HEK293 (cell line): ENCODE data around the gene ARHGEF4.
A peak's percentile ranks its signal among the peaks of the same experiment; 100 is the strongest.

Experiments used
- GLIS2 ChIP-seq: fragments of 450-650 bp; formaldehyde crosslinking; IDR thresholded peaks from 2 replicates; pipeline ENCODE4 v1.5.1; 2016; ENCODE audit warnings: missing biosample characterization, missing genetic modification characterization
- KLF10 ChIP-seq: fragments of 450-650 bp; IDR thresholded peaks from 2 replicates; pipeline ENCODE4 v1.5.1; 2018; ENCODE audit warnings: missing biosample characterization, mild to moderate bottlenecking, missing genetic modification characterization
- RBAK ChIP-seq: fragments of 450-650 bp; formaldehyde crosslinking; IDR thresholded peaks from 2 replicates; pipeline ENCODE4 v1.5.1; 2016; ENCODE audit warnings: missing biosample characterization, missing genetic modification characterization
- ZBTB1 ChIP-seq: fragments of 450-650 bp; formaldehyde crosslinking; IDR thresholded peaks from 2 replicates; pipeline ENCODE4 v1.5.1; 2016; ENCODE audit warnings: missing biosample characterization, missing genetic modification characterization
- ZBTB48 ChIP-seq: fragments of 450-650 bp; formaldehyde crosslinking; IDR thresholded peaks from 2 replicates; pipeline ENCODE4 v1.5.1; 2016; ENCODE audit warnings: missing biosample characterization, missing genetic modification characterization
- ZBTB8A ChIP-seq: fragments of 450-650 bp; formaldehyde crosslinking; IDR thresholded peaks from 2 replicates; pipeline ENCODE4 v1.5.1; 2016; ENCODE audit warnings: missing biosample characterization, missing genetic modification characterization
- ZFP69B ChIP-seq: fragments of 450-650 bp; formaldehyde crosslinking; IDR thresholded peaks from 2 replicates; pipeline ENCODE4 v1.5.1; 2016; ENCODE audit warnings: missing biosample characterization, missing genetic modification characterization
- ZNF114 ChIP-seq: fragments of 450-650 bp; formaldehyde crosslinking; IDR thresholded peaks from 2 replicates; pipeline ENCODE4 v1.5.0; 2017; ENCODE audit warnings: missing biosample characterization, missing genetic modification characterization
- ZNF221 ChIP-seq: fragments of 450-650 bp; formaldehyde crosslinking; IDR thresholded peaks from 2 replicates; pipeline ENCODE4 v1.5.1; 2017; ENCODE audit warnings: missing biosample characterization, missing genetic modification characterization, borderline replicate concordance
- ZNF239 ChIP-seq: fragments of 450-650 bp; formaldehyde crosslinking; IDR thresholded peaks from 2 replicates; pipeline ENCODE4 v1.5.1; 2016; ENCODE audit warnings: missing biosample characterization, missing genetic modification characterization
- ZNF341 ChIP-seq: fragments of 450-650 bp; formaldehyde crosslinking; IDR thresholded peaks from 2 replicates; pipeline ENCODE4; 2016; ENCODE audit warnings: low read depth, missing biosample characterization, missing genetic modification characterization
- ZNF426 ChIP-seq: fragments of 450-650 bp; formaldehyde crosslinking; IDR thresholded peaks from 2 replicates; pipeline ENCODE4 v1.5.1; 2017; ENCODE audit warnings: missing biosample characterization, missing genetic modification characterization, mild to moderate bottlenecking, inconsistent platforms, moderate library complexity
- ZNF48 ChIP-seq: fragments of 450-650 bp; formaldehyde crosslinking; IDR thresholded peaks from 2 replicates; pipeline ENCODE4 v1.5.1; 2016; ENCODE audit warnings: missing biosample characterization, missing genetic modification characterization
- ZNF501 ChIP-seq: fragments of 450-650 bp; formaldehyde crosslinking; IDR thresholded peaks from 2 replicates; pipeline ENCODE4 v1.5.1; 2016; ENCODE audit warnings: missing biosample characterization, missing genetic modification characterization
- ZNF560 ChIP-seq: fragments of 450-650 bp; formaldehyde crosslinking; IDR thresholded peaks from 2 replicates; pipeline ENCODE4 v1.5.1; 2017; ENCODE audit warnings: missing biosample characterization, missing genetic modification characterization, borderline replicate concordance
- ZNF571 ChIP-seq: fragments of 450-650 bp; formaldehyde crosslinking; IDR thresholded peaks from 2 replicates; pipeline ENCODE4 v1.5.0; 2017; ENCODE audit warnings: missing biosample characterization, missing genetic modification characterization
- ZNF600 ChIP-seq: fragments of 450-650 bp; formaldehyde crosslinking; IDR thresholded peaks from 2 replicates; pipeline ENCODE4 v1.5.1; 2016; ENCODE audit warnings: missing biosample characterization, missing genetic modification characterization
- ZNF610 ChIP-seq: fragments of 450-650 bp; formaldehyde crosslinking; IDR thresholded peaks from 2 replicates; pipeline ENCODE4 v1.5.1; 2016; ENCODE audit warnings: missing biosample characterization, missing genetic modification characterization, borderline replicate concordance
- ZNF623 ChIP-seq: fragments of 450-650 bp; formaldehyde crosslinking; IDR thresholded peaks from 2 replicates; pipeline ENCODE4 v1.5.1; 2016; ENCODE audit warnings: missing biosample characterization, missing genetic modification characterization
- ZNF654 ChIP-seq: fragments of 450-650 bp; formaldehyde crosslinking; IDR thresholded peaks from 2 replicates; pipeline ENCODE4 v1.5.1; 2016; ENCODE audit warnings: low read depth, missing biosample characterization, missing genetic modification characterization
- ZNF664 ChIP-seq: fragments of 450-650 bp; formaldehyde crosslinking; IDR thresholded peaks from 2 replicates; pipeline ENCODE4 v1.5.1; 2016; ENCODE audit warnings: missing biosample characterization, missing genetic modification characterization
- ZXDB ChIP-seq: fragments of 450-650 bp; formaldehyde crosslinking; IDR thresholded peaks from 2 replicates; pipeline ENCODE4 v1.5.1; 2016; ENCODE audit warnings: missing biosample characterization, missing genetic modification characterization
- TF ChIP-seq, protein P1 (sequence below): fragments of 450-650 bp; formaldehyde crosslinking; IDR thresholded peaks from 2 replicates; pipeline ENCODE4 v1.5.1; 2016; ENCODE audit warnings: missing biosample characterization, missing genetic modification characterization
- TF ChIP-seq, protein P2 (sequence below): fragments of 450-650 bp; formaldehyde crosslinking; IDR thresholded peaks from 2 replicates; pipeline ENCODE4 v1.5.1; 2017; ENCODE audit warnings: missing biosample characterization, missing genetic modification characterization
- TF ChIP-seq, protein P3 (sequence below): fragments of 450-650 bp; formaldehyde crosslinking; IDR thresholded peaks from 2 replicates; pipeline ENCODE4 v1.5.1; 2016; ENCODE audit warnings: missing biosample characterization, missing genetic modification characterization
- TF ChIP-seq, protein P4 (sequence below): fragments of 450-650 bp; formaldehyde crosslinking; IDR thresholded peaks from 2 replicates; pipeline ENCODE4 v1.5.1; 2016; ENCODE audit warnings: missing biosample characterization, missing genetic modification characterization
- TF ChIP-seq, protein P5 (sequence below): fragments of 450-650 bp; formaldehyde crosslinking; IDR thresholded peaks from 2 replicates; pipeline ENCODE4 v1.5.1; 2016; ENCODE audit warnings: missing biosample characterization, missing genetic modification characterization
- TF ChIP-seq, protein P6 (sequence below): fragments of 450-650 bp; formaldehyde crosslinking; IDR thresholded peaks from 2 replicates; pipeline ENCODE4 v1.5.1; 2017; ENCODE audit warnings: missing biosample characterization, missing genetic modification characterization
- TF ChIP-seq, protein P7 (sequence below): fragments of 450-650 bp; formaldehyde crosslinking; IDR thresholded peaks from 2 replicates; pipeline ENCODE4 v1.5.1; 2016; ENCODE audit warnings: missing biosample characterization, missing genetic modification characterization

ARHGEF4 gene

DNA sequence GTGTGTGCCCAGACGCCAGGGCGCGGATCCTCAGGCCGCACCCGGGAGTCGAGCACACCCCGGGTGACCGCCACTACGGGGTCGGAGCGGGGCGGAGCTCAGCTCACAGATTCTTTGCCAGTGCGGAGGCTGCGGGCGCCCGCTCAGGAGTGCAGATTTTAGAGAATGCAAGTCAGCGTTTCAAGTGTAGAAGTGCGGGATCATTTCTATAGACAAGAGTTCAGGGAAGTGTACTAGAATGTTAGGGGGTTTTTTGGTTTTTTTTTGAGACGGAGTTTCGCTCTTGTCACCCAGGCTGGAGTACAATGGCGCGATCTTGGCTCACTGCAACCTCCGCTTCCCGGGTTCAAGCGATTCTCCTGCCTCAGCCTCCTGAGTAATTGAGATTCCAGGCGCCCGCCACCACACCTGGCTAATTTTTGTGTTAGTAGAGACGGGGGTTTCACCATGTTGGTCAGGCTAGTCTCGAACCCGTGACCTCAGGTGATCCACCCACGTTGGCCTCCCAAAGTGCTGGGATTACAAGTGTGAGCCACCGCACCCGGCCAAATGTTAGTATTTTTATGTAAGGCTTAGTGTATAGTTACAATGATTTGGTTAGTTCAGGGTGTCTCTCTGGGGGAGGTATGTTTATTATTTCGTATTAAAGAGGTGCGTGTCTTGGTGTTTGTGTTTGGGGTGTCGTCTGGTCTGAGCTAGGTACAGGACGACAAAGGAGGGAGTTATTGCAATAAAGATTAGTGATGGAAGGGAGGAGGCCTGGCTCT lies 257.2 kb downstream of the ARHGEF4 start (continued):
- TF ChIP-seq, protein P1, sequence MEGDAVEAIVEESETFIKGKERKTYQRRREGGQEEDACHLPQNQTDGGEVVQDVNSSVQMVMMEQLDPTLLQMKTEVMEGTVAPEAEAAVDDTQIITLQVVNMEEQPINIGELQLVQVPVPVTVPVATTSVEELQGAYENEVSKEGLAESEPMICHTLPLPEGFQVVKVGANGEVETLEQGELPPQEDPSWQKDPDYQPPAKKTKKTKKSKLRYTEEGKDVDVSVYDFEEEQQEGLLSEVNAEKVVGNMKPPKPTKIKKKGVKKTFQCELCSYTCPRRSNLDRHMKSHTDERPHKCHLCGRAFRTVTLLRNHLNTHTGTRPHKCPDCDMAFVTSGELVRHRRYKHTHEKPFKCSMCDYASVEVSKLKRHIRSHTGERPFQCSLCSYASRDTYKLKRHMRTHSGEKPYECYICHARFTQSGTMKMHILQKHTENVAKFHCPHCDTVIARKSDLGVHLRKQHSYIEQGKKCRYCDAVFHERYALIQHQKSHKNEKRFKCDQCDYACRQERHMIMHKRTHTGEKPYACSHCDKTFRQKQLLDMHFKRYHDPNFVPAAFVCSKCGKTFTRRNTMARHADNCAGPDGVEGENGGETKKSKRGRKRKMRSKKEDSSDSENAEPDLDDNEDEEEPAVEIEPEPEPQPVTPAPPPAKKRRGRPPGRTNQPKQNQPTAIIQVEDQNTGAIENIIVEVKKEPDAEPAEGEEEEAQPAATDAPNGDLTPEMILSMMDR (tag by site-specific recombination), result no peak; the same call in 1 of the 2 replicates
- TF ChIP-seq, protein P2, sequence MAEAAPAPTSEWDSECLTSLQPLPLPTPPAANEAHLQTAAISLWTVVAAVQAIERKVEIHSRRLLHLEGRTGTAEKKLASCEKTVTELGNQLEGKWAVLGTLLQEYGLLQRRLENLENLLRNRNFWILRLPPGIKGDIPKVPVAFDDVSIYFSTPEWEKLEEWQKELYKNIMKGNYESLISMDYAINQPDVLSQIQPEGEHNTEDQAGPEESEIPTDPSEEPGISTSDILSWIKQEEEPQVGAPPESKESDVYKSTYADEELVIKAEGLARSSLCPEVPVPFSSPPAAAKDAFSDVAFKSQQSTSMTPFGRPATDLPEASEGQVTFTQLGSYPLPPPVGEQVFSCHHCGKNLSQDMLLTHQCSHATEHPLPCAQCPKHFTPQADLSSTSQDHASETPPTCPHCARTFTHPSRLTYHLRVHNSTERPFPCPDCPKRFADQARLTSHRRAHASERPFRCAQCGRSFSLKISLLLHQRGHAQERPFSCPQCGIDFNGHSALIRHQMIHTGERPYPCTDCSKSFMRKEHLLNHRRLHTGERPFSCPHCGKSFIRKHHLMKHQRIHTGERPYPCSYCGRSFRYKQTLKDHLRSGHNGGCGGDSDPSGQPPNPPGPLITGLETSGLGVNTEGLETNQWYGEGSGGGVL (tag by site-specific recombination), result no peak
- TF ChIP-seq ZNF341 (tag by site-specific recombination) (no peak), ZNF560 (no peak), ZNF114 (tag by site-specific recombination) (no peak), ZNF501 (tag by site-specific recombination) (no peak; the same call in 1 of the 2 replicates), ZFP69B (tag by site-specific recombination) (no peak), ZNF221 (tag by site-specific recombination) (no peak), KLF10 (tag by site-specific recombination) (no peak; the same call in 1 of the 2 replicates), ZNF239 (tag by site-specific recombination) (no peak), GLIS2 (tag by site-specific recombination) (peak; percentile 63), ZNF623 (tag by site-specific recombination) (no peak), ZNF654 (tag by site-specific recombination) (no peak), ZNF664 (tag by site-specific recombination) (no peak), ZXDB (tag by site-specific recombination) (peak; percentile 88), ZNF48 (tag by site-specific recombination) (no peak), ZNF571 (tag by site-specific recombination) (no peak), ZNF426 (no peak), ZNF610 (no peak), ZNF600 (tag by site-specific recombination) (no peak), RBAK (tag by site-specific recombination) (no peak), ZBTB48 (tag by site-specific recombination) (no peak), ZBTB8A (tag by site-specific recombination) (peak; percentile 58), ZBTB1 (tag by site-specific recombination) (no peak)
- TF ChIP-seq, protein P3, sequence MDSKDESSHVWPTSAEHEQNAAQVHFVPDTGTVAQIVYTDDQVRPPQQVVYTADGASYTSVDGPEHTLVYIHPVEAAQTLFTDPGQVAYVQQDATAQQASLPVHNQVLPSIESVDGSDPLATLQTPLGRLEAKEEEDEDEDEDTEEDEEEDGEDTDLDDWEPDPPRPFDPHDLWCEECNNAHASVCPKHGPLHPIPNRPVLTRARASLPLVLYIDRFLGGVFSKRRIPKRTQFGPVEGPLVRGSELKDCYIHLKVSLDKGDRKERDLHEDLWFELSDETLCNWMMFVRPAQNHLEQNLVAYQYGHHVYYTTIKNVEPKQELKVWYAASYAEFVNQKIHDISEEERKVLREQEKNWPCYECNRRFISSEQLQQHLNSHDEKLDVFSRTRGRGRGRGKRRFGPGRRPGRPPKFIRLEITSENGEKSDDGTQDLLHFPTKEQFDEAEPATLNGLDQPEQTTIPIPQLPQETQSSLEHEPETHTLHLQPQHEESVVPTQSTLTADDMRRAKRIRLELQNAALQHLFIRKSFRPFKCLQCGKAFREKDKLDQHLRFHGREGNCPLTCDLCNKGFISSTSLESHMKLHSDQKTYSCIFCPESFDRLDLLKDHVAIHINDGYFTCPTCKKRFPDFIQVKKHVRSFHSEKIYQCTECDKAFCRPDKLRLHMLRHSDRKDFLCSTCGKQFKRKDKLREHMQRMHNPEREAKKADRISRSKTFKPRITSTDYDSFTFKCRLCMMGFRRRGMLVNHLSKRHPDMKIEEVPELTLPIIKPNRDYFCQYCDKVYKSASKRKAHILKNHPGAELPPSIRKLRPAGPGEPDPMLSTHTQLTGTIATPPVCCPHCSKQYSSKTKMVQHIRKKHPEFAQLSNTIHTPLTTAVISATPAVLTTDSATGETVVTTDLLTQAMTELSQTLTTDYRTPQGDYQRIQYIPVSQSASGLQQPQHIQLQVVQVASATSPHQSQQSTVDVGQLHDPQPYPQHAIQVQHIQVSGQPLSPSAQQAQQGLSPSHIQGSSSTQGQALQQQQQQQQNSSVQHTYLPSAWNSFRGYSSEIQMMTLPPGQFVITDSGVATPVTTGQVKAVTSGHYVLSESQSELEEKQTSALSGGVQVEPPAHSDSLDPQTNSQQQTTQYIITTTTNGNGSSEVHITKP (tag by site-specific recombination), result peak; percentile 45
- TF ChIP-seq, protein P4, sequence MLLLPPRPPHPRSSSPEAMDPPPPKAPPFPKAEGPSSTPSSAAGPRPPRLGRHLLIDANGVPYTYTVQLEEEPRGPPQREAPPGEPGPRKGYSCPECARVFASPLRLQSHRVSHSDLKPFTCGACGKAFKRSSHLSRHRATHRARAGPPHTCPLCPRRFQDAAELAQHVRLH (tag by site-specific recombination), result 0 out of 2 replicates have a peak, but pooled peaks have one; percentile 43
- TF ChIP-seq, protein P5, sequence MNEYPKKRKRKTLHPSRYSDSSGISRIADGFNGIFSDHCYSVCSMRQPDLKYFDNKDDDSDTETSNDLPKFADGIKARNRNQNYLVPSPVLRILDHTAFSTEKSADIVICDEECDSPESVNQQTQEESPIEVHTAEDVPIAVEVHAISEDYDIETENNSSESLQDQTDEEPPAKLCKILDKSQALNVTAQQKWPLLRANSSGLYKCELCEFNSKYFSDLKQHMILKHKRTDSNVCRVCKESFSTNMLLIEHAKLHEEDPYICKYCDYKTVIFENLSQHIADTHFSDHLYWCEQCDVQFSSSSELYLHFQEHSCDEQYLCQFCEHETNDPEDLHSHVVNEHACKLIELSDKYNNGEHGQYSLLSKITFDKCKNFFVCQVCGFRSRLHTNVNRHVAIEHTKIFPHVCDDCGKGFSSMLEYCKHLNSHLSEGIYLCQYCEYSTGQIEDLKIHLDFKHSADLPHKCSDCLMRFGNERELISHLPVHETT, result no peak
- TF ChIP-seq, protein P6, sequence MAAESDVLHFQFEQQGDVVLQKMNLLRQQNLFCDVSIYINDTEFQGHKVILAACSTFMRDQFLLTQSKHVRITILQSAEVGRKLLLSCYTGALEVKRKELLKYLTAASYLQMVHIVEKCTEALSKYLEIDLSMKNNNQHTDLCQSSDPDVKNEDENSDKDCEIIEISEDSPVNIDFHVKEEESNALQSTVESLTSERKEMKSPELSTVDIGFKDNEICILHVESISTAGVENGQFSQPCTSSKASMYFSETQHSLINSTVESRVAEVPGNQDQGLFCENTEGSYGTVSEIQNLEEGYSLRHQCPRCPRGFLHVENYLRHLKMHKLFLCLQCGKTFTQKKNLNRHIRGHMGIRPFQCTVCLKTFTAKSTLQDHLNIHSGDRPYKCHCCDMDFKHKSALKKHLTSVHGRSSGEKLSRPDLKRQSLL (tag by site-specific recombination), result no peak
- TF ChIP-seq, protein P7, sequence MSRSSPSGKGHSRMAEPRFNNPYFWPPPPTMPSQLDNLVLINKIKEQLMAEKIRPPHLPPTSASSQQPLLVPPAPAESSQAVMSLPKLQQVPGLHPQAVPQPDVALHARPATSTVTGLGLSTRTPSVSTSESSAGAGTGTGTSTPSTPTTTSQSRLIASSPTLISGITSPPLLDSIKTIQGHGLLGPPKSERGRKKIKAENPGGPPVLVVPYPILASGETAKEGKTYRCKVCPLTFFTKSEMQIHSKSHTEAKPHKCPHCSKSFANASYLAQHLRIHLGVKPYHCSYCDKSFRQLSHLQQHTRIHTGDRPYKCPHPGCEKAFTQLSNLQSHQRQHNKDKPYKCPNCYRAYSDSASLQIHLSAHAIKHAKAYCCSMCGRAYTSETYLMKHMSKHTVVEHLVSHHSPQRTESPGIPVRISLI, result no peak
